HEK293 (cell line): ENCODE results near the gene CCDC43.

ENCODE experiments used
- CTCF ChIA-PET: fragments of 350-600 bp; formaldehyde crosslinking; extraction: SDS; loops from one replicate; lab custom pipeline; 2021; ENCODE audit warnings: antibody characterized with exemption; lab: Yijun Ruan, JAX
- POLR2A ChIA-PET: fragments of 300-600 bp; formaldehyde crosslinking; extraction: SDS; loops from one replicate; lab custom pipeline; 2020; ENCODE audit warnings: antibody characterized with exemption, inconsistent platforms; lab: Yijun Ruan, JAX
- H3K27ac ChIP-seq: fragments of 200-500 bp; sonication (Bioruptor generic); 2 replicates; pipeline ENCODE4 v1.5.1; 2014; ENCODE audit warnings: low read depth, low read length, control low read depth, inconsistent platforms; ENCODE audit errors: extremely low read depth
- H3K36me3 ChIP-seq, 2 experiments: fragments of 200-500 bp in 1 of 2; sonication (Bioruptor generic) in 1 of 2; 1 replicate in 1 of 2; 2 replicates in 1 of 2; pipeline ENCODE4 v1.5.1; 2014 to 2017; ENCODE audit warnings: inconsistent platforms in 2 of 2, low read length in 2 of 2; ENCODE audit not compliant: control insufficient read depth in 2 of 2, insufficient read depth in 1 of 2
- H3K4me1 ChIP-seq: fragments of 200-500 bp; sonication (Bioruptor generic); 2 replicates; pipeline ENCODE4 v1.5.1; 2014; ENCODE audit warnings: mild to moderate bottlenecking, low read length, inconsistent platforms; ENCODE audit not compliant: control insufficient read depth, insufficient read depth
- H3K4me3 ChIP-seq: 2 replicates; pipeline ENCODE4 v1.5.1; 2011; ENCODE audit warnings: low read depth, mild to moderate bottlenecking, control low read depth, low read length, moderate library complexity
- H3K9me3 ChIP-seq: fragments of 200-500 bp; sonication (Bioruptor generic); 2 replicates; pipeline ENCODE4 v1.5.1; 2014; ENCODE audit warnings: low read depth, low read length, inconsistent platforms; ENCODE audit not compliant: control insufficient read depth, insufficient read depth
- GLI4 ChIP-seq: fragments of 450-650 bp; formaldehyde crosslinking; IDR thresholded peaks from 2 replicates; pipeline ENCODE4 v1.5.1; 2016; ENCODE audit warnings: missing biosample characterization, missing genetic modification characterization
- GLIS1 ChIP-seq: fragments of 450-650 bp; formaldehyde crosslinking; IDR thresholded peaks from 2 replicates; pipeline ENCODE4 v1.5.1; 2016; ENCODE audit warnings: missing biosample characterization, missing genetic modification characterization
- HIC1 ChIP-seq: fragments of 450-650 bp; formaldehyde crosslinking; IDR thresholded peaks from 2 replicates; pipeline ENCODE4 v1.5.1; 2016; ENCODE audit warnings: missing biosample characterization, missing genetic modification characterization
- INSM2 ChIP-seq: fragments of 450-650 bp; formaldehyde crosslinking; IDR thresholded peaks from 2 replicates; pipeline ENCODE4 v1.5.1; 2016; ENCODE audit warnings: missing biosample characterization, missing genetic modification characterization
- KLF9 ChIP-seq: fragments of 450-650 bp; formaldehyde crosslinking; IDR thresholded peaks from 2 replicates; pipeline ENCODE4 v1.5.1; 2016; ENCODE audit warnings: missing biosample characterization, missing genetic modification characterization, low read depth
- SP3 ChIP-seq: fragments of 450-650 bp; formaldehyde crosslinking; IDR thresholded peaks from 2 replicates; pipeline ENCODE4 v1.5.1; 2016; ENCODE audit warnings: missing biosample characterization, missing genetic modification characterization
- ZFP3 ChIP-seq: fragments of 450-650 bp; formaldehyde crosslinking; IDR thresholded peaks from 2 replicates; pipeline ENCODE4 v1.5.1; 2016; ENCODE audit warnings: low read depth, missing biosample characterization, missing genetic modification characterization
- ZNF146 ChIP-seq: fragments of 450-650 bp; formaldehyde crosslinking; IDR thresholded peaks from 2 replicates; pipeline ENCODE4 v1.5.1; 2016; ENCODE audit warnings: missing biosample characterization, missing genetic modification characterization
- ZNF394 ChIP-seq: fragments of 450-650 bp; formaldehyde crosslinking; IDR thresholded peaks from 2 replicates; pipeline ENCODE4 v1.5.1; 2016; ENCODE audit warnings: missing biosample characterization, missing genetic modification characterization, mild to moderate bottlenecking, moderate library complexity, borderline replicate concordance
- ZNF473 ChIP-seq: fragments of 450-650 bp; formaldehyde crosslinking; IDR thresholded peaks from 2 replicates; pipeline ENCODE4 v1.5.1; 2017; ENCODE audit warnings: missing biosample characterization, missing genetic modification characterization
- ZNF513 ChIP-seq: fragments of 450-650 bp; IDR thresholded peaks from 2 replicates; pipeline ENCODE4 v1.5.1; 2018; ENCODE audit warnings: missing biosample characterization, missing genetic modification characterization
- ZNF596 ChIP-seq: fragments of 450-650 bp; IDR thresholded peaks from 2 replicates; pipeline ENCODE4 v1.5.0; 2018; ENCODE audit warnings: missing biosample characterization, mild to moderate bottlenecking, missing genetic modification characterization, moderate library complexity
- ZNF701 ChIP-seq: fragments of 450-650 bp; formaldehyde crosslinking; IDR thresholded peaks from 2 replicates; pipeline ENCODE4 v1.5.1; 2016; ENCODE audit warnings: missing biosample characterization, missing genetic modification characterization
- ZNF747 ChIP-seq: fragments of 450-650 bp; formaldehyde crosslinking; IDR thresholded peaks from 2 replicates; pipeline ENCODE4 v1.5.1; 2016; ENCODE audit warnings: missing biosample characterization, missing genetic modification characterization
- TF ChIP-seq, protein P1 (sequence below): fragments of 450-650 bp; formaldehyde crosslinking; IDR thresholded peaks from 2 replicates; pipeline ENCODE4 v1.5.1; 2016; ENCODE audit warnings: missing biosample characterization, missing genetic modification characterization, borderline replicate concordance
- TF ChIP-seq, protein P2 (sequence below): fragments of 450-650 bp; formaldehyde crosslinking; IDR thresholded peaks from 2 replicates; pipeline ENCODE4 v1.5.1; 2016; ENCODE audit warnings: missing biosample characterization, missing genetic modification characterization
- TF ChIP-seq, protein P3 (sequence below): fragments of 450-650 bp; formaldehyde crosslinking; IDR thresholded peaks from 2 replicates; pipeline ENCODE4 v1.5.0; 2017; ENCODE audit warnings: missing biosample characterization, missing genetic modification characterization, borderline replicate concordance

CCDC43 gene

GRCh38 chr17:44726121-44726520 lies 36.5 kb upstream of the CCDC43 start (continued):
- TF ChIP-seq, protein P1, sequence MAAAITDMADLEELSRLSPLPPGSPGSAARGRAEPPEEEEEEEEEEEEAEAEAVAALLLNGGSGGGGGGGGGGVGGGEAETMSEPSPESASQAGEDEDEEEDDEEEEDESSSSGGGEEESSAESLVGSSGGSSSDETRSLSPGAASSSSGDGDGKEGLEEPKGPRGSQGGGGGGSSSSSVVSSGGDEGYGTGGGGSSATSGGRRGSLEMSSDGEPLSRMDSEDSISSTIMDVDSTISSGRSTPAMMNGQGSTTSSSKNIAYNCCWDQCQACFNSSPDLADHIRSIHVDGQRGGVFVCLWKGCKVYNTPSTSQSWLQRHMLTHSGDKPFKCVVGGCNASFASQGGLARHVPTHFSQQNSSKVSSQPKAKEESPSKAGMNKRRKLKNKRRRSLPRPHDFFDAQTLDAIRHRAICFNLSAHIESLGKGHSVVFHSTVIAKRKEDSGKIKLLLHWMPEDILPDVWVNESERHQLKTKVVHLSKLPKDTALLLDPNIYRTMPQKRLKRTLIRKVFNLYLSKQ (tag by site-specific recombination): 0 out of 2 replicates have a peak, but pooled peaks have one; percentile 58

DNA sequence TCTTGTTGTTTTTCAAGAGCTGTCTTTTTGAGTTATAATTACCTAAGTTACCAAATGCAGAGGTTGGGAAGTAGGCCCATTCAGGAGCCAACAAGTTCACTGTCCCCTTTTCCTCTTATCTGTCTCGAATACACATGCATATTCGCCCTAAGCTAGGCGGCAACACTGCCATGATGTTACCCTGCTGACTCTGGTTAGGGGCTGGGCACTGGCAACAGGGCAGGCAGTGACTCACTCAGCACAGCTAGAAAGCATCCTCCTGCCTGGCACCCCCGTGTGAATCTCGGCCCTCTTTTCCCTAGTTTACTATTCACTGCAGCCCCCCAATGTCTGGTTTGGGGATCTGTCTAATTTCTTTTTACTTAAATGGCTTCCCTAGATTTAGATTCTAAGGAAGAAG lies 32.7 kb upstream of the CCDC43 start:
- Histone ChIP-seq H3K4me3 (no peak overlapping the region), H3K36me3 (peaks cover 64 to 73% of the 10 kb centered on the region in 2 experiments), H3K9me3 (no peaks in the 10 kb centered on the region), H3K27ac (no peak overlapping the region), H3K4me1 (no peaks in the 10 kb centered on the region)
- no peak for TF ChIP-seq ZNF701 (tag by site-specific recombination)
- TF ChIP-seq GLIS1 (tag by site-specific recombination): no peak
- TF ChIP-seq INSM2 (tag by site-specific recombination): no peak
- CTCF ChIA-PET: no interaction called here
- POLR2A ChIA-PET: interaction anchor here (0.6 to 1.0 kb wide), 2 partner anchors 14 to 37 kb away, joined by 3 read pairs; partner anchors contain the start of gene DBF4B

- Histone ChIP-seq H3K9me3 (no peaks in the 10 kb centered on the region), H3K27ac (no peak overlapping the region), H3K4me3 (no peak overlapping the region), H3K4me1 (no peaks in the 10 kb centered on the region)
- POLR2A ChIA-PET: interaction anchor here (1.2 kb wide), 1 partner anchor 11 kb away, joined by 4 read pairs; no protein-coding TSS in a partner anchor
- TF ChIP-seq ZNF513 (tag by site-specific recombination) (no peak), ZNF146 (peak; percentile 62; the same call in 1 of the 2 replicates), ZNF747 (tag by site-specific recombination) (no peak)
- TF ChIP-seq, all 188 proteins: peak for 1
- H3K36me3 ChIP-seq: peaks cover 56 to 69% of the 10 kb centered on the region in 2 experiments
- CTCF ChIA-PET: no interaction called here
Observed at GRCh38 chr17:44719444-44719843, 29.9 kb upstream of the CCDC43 start.

- Histone ChIP-seq H3K4me1 (peaks cover 12% of the 10 kb centered on the region), H3K4me3 (peak within 1 kb of the TSS; percentile 97), H3K36me3 (peaks cover 7 to 22% of the 10 kb centered on the region in 2 experiments), H3K9me3 (no peaks in the 10 kb centered on the region), H3K27ac (peak within 1 kb of the TSS; percentile 82)
- POLR2A ChIA-PET: interaction anchor here (0.5 to 2.0 kb wide), 22 partner anchors 9 to 489 kb away, joined by 3 to 19 read pairs (median 4); partner anchors contain the start of genes ADAM11, CCDC43 and UBTF
- CTCF ChIA-PET: interaction anchor here (0.7 to 1.5 kb wide), 2 partner anchors 19 to 31 kb away, joined by 3 read pairs; partner anchors contain the start of gene CCDC43
- TF ChIP-seq ZFP3 (no peak), ZNF596 (tag by site-specific recombination) (no peak; the same call in 1 of the 2 replicates), HIC1 (tag by site-specific recombination) (peak; percentile 54; the same call in 1 of the 2 replicates), ZNF394 (tag by site-specific recombination) (peak; percentile 67), SP3 (tag by site-specific recombination) (peak; percentile 88), KLF9 (tag by site-specific recombination) (peak; percentile 40), ZNF473 (tag by site-specific recombination) (no peak), GLI4 (tag by site-specific recombination) (no peak; the same call in 1 of the 2 replicates)
- TF ChIP-seq, protein P2, sequence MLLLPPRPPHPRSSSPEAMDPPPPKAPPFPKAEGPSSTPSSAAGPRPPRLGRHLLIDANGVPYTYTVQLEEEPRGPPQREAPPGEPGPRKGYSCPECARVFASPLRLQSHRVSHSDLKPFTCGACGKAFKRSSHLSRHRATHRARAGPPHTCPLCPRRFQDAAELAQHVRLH: peak; percentile 88
- TF ChIP-seq, protein P3, sequence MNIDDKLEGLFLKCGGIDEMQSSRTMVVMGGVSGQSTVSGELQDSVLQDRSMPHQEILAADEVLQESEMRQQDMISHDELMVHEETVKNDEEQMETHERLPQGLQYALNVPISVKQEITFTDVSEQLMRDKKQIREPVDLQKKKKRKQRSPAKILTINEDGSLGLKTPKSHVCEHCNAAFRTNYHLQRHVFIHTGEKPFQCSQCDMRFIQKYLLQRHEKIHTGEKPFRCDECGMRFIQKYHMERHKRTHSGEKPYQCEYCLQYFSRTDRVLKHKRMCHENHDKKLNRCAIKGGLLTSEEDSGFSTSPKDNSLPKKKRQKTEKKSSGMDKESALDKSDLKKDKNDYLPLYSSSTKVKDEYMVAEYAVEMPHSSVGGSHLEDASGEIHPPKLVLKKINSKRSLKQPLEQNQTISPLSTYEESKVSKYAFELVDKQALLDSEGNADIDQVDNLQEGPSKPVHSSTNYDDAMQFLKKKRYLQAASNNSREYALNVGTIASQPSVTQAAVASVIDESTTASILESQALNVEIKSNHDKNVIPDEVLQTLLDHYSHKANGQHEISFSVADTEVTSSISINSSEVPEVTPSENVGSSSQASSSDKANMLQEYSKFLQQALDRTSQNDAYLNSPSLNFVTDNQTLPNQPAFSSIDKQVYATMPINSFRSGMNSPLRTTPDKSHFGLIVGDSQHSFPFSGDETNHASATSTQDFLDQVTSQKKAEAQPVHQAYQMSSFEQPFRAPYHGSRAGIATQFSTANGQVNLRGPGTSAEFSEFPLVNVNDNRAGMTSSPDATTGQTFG (tag by site-specific recombination): 0 out of 2 replicates have a peak, but pooled peaks have one; percentile 42
Observed at GRCh38 chr17:44708401-44709263, 19.1 kb upstream of the CCDC43 start, which contains the start of gene DBF4B. DBF4B (plus strand) TSS chr17:44708665; CDS start chr17:44708821, 156 bp downstream.
